ENCODE data around the gene CCL28. TPM values are rescaled to one million over a fixed set of nuclear protein-coding genes. Genes with fewer than 3 reads are reported as not detected.
A peak's percentile ranks its signal among the peaks of the same experiment; 100 is the strongest.

The CCL28 gene
- total RNA-seq, 1 experiment from 2014 or later = 8.6 TPM

GRCh38 chr5:43352131-43352530 lies 60.1 kb downstream of the CCL28 start:
- CTCF ChIA-PET = interaction anchor here (0.7 kb wide), 1 partner anchor 344 kb away, joined by 3 read pairs; no protein-coding TSS in a partner anchor
- peaks cover 1% of the 10 kb centered on the region; the same call in 1 of the 2 replicates for H3K9me3 ChIP-seq
- no peaks in the 10 kb centered on the region for H3K9me3 Mint-ChIP-seq (ENCODE audit: unreplicated experiment)
- H3K27me3 Mint-ChIP-seq (ENCODE audit: insufficient read depth, unreplicated experiment) = no peaks in the 10 kb centered on the region
- DNase-seq = no peak
- H3K27ac Mint-ChIP-seq (ENCODE audit: unreplicated experiment) = no peak overlapping the region
- peaks cover 33% of the 10 kb centered on the region for H3K4me1 Mint-ChIP-seq (ENCODE audit: low read depth, unreplicated experiment)
- H3K4me3 ChIP-seq (ENCODE audit: low read depth, low read length) = no peak overlapping the region
- H3K27me3 ChIP-seq (replicated peaks; ENCODE audit: control insufficient read depth, insufficient read depth, low read length) = no peaks in the 10 kb centered on the region; the same call in 1 of the 2 replicates
- no peak for TF ChIP-seq CTCF (IDR thresholded peaks at IDR 0.05; ENCODE audit: insufficient read depth in 1 of 2, low read depth in 1 of 2, low read length in 1 of 2, severe bottlenecking in 1 of 2, unreplicated experiment in 1 of 2)
- H3K4me3 Mint-ChIP-seq (ENCODE audit: unreplicated experiment) = no peak overlapping the region
- peaks cover 45% of the 10 kb centered on the region for H3K4me1 ChIP-seq
- intact Hi-C loops (cut with micrococcal nuclease; ENCODE audit: unreplicated experiment) = no loop called here
- no peaks in the 10 kb centered on the region for H3K36me3 Mint-ChIP-seq (ENCODE audit: insufficient read depth, unreplicated experiment)
- no TSS peak for BruUV-seq (replicated peaks)
- POLR2A ChIA-PET = interaction anchor here (0.6 kb wide), 1 partner anchor 231 kb away, joined by 3 read pairs; the partner anchor contains the start of gene ZNF131
- no peaks in the 10 kb centered on the region for H3K36me3 ChIP-seq (ENCODE audit: control insufficient read depth, insufficient read depth, low read length)

- no peak for DNase-seq
- no TSS peak for BruUV-seq (replicated peaks)
- H3K27me3 ChIP-seq (replicated peaks; ENCODE audit: control insufficient read depth, insufficient read depth, low read length) = no peaks in the 10 kb centered on the region
- no peak overlapping the region for H3K4me3 ChIP-seq (ENCODE audit: low read depth, low read length)
- H3K9me3 ChIP-seq = peaks cover 10% of the 10 kb centered on the region
- H3K36me3 ChIP-seq (ENCODE audit: control insufficient read depth, insufficient read depth, low read length) = no peaks in the 10 kb centered on the region
- H3K4me1 ChIP-seq = peaks cover 48% of the 10 kb centered on the region
- Mint-ChIP-seq H3K4me3 (ENCODE audit: unreplicated experiment) (no peak overlapping the region), H3K36me3 (ENCODE audit: insufficient read depth, unreplicated experiment) (no peaks in the 10 kb centered on the region), H3K27ac (ENCODE audit: unreplicated experiment) (no peak overlapping the region), H3K9me3 (ENCODE audit: unreplicated experiment) (peaks cover 4% of the 10 kb centered on the region), H3K27me3 (ENCODE audit: insufficient read depth, unreplicated experiment) (no peaks in the 10 kb centered on the region), H3K4me1 (ENCODE audit: low read depth, unreplicated experiment) (peaks cover 35% of the 10 kb centered on the region)
- intact Hi-C loops (cut with micrococcal nuclease; ENCODE audit: unreplicated experiment) = loop anchor here (1.0 kb wide), 4 partner anchors 21 to 272 kb away; partner anchors contain the start of gene HMGCS1
- ChIA-PET POLR2A (interaction anchor here (1.2 to 2.2 kb wide), 2 partner anchors 36 to 135 kb away, joined by 5 to 24 read pairs; partner anchors contain the start of genes HMGCS1 and TMEM267), CTCF (interaction anchor here (1.0 to 2.4 kb wide), 4 partner anchors 36 to 135 kb away, joined by 4 to 13 read pairs (median 8); partner anchors contain the start of genes HMGCS1 and TMEM267)
- no peak for TF ChIP-seq CTCF (IDR thresholded peaks at IDR 0.05; ENCODE audit: insufficient read depth in 1 of 2, low read depth in 1 of 2, low read length in 1 of 2, severe bottlenecking in 1 of 2, unreplicated experiment in 1 of 2)
These were observed 63.3 kb downstream of the CCL28 start for GRCh38 chr5:43348861-43349363.

GRCh38 chr5:43348207-43348606 lies 64.0 kb downstream of the CCL28 start:
- Histone ChIP-seq H3K9me3 (peaks cover 10% of the 10 kb centered on the region), H3K4me1 (peaks cover 45% of the 10 kb centered on the region), H3K36me3 (ENCODE audit: control insufficient read depth, insufficient read depth, low read length) (no peaks in the 10 kb centered on the region), H3K4me3 (ENCODE audit: low read depth, low read length) (no peak overlapping the region), H3K27me3 (replicated peaks; ENCODE audit: control insufficient read depth, insufficient read depth, low read length) (no peaks in the 10 kb centered on the region)
- BruUV-seq (replicated peaks) = no TSS peak
- Mint-ChIP-seq H3K9me3 (ENCODE audit: unreplicated experiment) (peaks cover 11% of the 10 kb centered on the region), H3K27ac (ENCODE audit: unreplicated experiment) (peak overlapping the region; percentile 65), H3K4me3 (ENCODE audit: unreplicated experiment) (peak overlapping the region; percentile 49), H3K36me3 (ENCODE audit: insufficient read depth, unreplicated experiment) (peaks cover 6% of the 10 kb centered on the region), H3K4me1 (ENCODE audit: low read depth, unreplicated experiment) (peaks cover 35% of the 10 kb centered on the region), H3K27me3 (ENCODE audit: insufficient read depth, unreplicated experiment) (no peaks in the 10 kb centered on the region)
- TF ChIP-seq CTCF (IDR thresholded peaks at IDR 0.05; ENCODE audit: insufficient read depth in 1 of 2, low read depth in 1 of 2, low read length in 1 of 2, severe bottlenecking in 1 of 2, unreplicated experiment in 1 of 2) = no peak
- ChIA-PET CTCF (interaction anchor here (0.7 to 2.4 kb wide), 6 partner anchors 35 to 329 kb away, joined by 3 to 13 read pairs (median 6); partner anchors contain the start of genes HMGCS1 and TMEM267), POLR2A (interaction anchor here (0.6 to 2.2 kb wide), 4 partner anchors 10 to 227 kb away, joined by 4 to 24 read pairs (median 6); partner anchors contain the start of genes HMGCS1, TMEM267 and ZNF131)
- intact Hi-C loops (cut with micrococcal nuclease; ENCODE audit: unreplicated experiment) = loop anchor here (1.0 kb wide), 4 partner anchors 22 to 271 kb away; partner anchors contain the start of gene HMGCS1
- DNase-seq = peak; percentile 84 to 92

All from Caco-2 (cell line).